HL-60/S4 treated with retinoic acid at 250 ng/mL for 4 days and 3 days (cell line): ENCODE data around the gene CDC42BPG.

ENCODE experiments used
- in situ Hi-C: fragments of 300-500 bp; cut with MboI; formaldehyde crosslinking; loops from 2 replicates; pipeline ENCODE4 v1.7.0; 2022; ENCODE audit warnings: low sequenced_read_pairs

Gene CDC42BPG

GRCh38 chr11:64810271-64810890 is 34.1 kb downstream of the CDC42BPG start, which contains the start of gene MEN1:
Gene MEN1 (minus strand): TSS chr11:64810551. CDS start chr11:64810109, 442 bp downstream.
- in situ Hi-C loops: no loop called here

- in situ Hi-C loops: no loop called here
Measured at GRCh38 chr11:64809781-64810241, 34.6 kb downstream of the CDC42BPG start.

GRCh38 chr11:64805481-64805880 is 39.0 kb downstream of the CDC42BPG start:
- in situ Hi-C loops: no loop called here

GRCh38 chr11:64804346-64805210 is 39.9 kb downstream of the CDC42BPG start:
- in situ Hi-C loops: no loop called here

- in situ Hi-C loops: no loop called here
Measured at GRCh38 chr11:64803846-64804345, 40.6 kb downstream of the CDC42BPG start.

- in situ Hi-C loops: no loop called here
Measured at GRCh38 chr11:64803158-64803845, 41.2 kb downstream of the CDC42BPG start, which contains the start of gene MAP4K2. Gene MAP4K2 (minus strand): TSS chr11:64803214. CDS start chr11:64803149, 65 bp downstream.

- in situ Hi-C loops: no loop called here
Measured at GRCh38 chr11:64802370-64803157, 41.9 kb downstream of the CDC42BPG start.

- in situ Hi-C loops: no loop called here
Measured at GRCh38 chr11:64801561-64802369, 42.7 kb downstream of the CDC42BPG start.

- in situ Hi-C loops: no loop called here
Measured at GRCh38 chr11:64801158-64801464, 43.3 kb downstream of the CDC42BPG start.

GRCh38 chr11:64800303-64801157 is 43.9 kb downstream of the CDC42BPG start:
- in situ Hi-C loops: no loop called here

GRCh38 chr11:64799623-64800302 is 44.7 kb downstream of the CDC42BPG start:
- in situ Hi-C loops: no loop called here

- in situ Hi-C loops: no loop called here
Measured at GRCh38 chr11:64799256-64799622, 45.2 kb downstream of the CDC42BPG start.

- in situ Hi-C loops: no loop called here
Measured at GRCh38 chr11:64796757-64797541, 47.5 kb downstream of the CDC42BPG start.

GRCh38 chr11:64796047-64796756 is 48.3 kb downstream of the CDC42BPG start:
- in situ Hi-C loops: no loop called here

- in situ Hi-C loops: no loop called here
Measured at GRCh38 chr11:64794526-64794925, 49.9 kb downstream of the CDC42BPG start.

- in situ Hi-C loops: no loop called here
Measured at GRCh38 chr11:64793271-64794160, 50.9 kb downstream of the CDC42BPG start.
